ENCODE results near the gene PRRC2B. TPM values are rescaled to one million over a fixed set of nuclear protein-coding genes. Genes with fewer than 3 reads are reported as not detected.

PRRC2B gene
- total RNA-seq, 1 donor from 2014 or later, result 190 TPM

GRCh38 chr9:131500939-131501541 lies 107.2 kb downstream of the PRRC2B start:
- TF ChIP-seq CTCF (IDR thresholded peaks at IDR 0.05), result no peak
- ATAC-seq (no peak), DNase-seq (no peak)
- intact Hi-C loops (cut with DNase I), result no loop called here
- Histone ChIP-seq H3K9me3 (no peaks in the 10 kb centered on the region), H3K4me3 (no peak overlapping the region), H3K4me1 (peaks cover 16% of the 10 kb centered on the region), H3K27ac (no peak overlapping the region), H3K36me3 (peaks cover 36% of the 10 kb centered on the region), H3K27me3 (no peaks in the 10 kb centered on the region)

GRCh38 chr9:131502781-131503625 lies 109.1 kb downstream of the PRRC2B start, which contains the start of gene POMT1:
Gene POMT1 (plus strand): TSS chr9:131502918. CDS start chr9:131504219, 1,301 bp downstream.
- intact Hi-C loops (cut with DNase I), result no loop called here
- no peaks in the 10 kb centered on the region for H3K9me3 ChIP-seq
- H3K36me3 ChIP-seq, result peaks cover 16% of the 10 kb centered on the region
- TF ChIP-seq CTCF (IDR thresholded peaks at IDR 0.05), result no peak
- ATAC-seq (peak; percentile 97), DNase-seq (peak; percentile 95)
- peaks cover 16% of the 10 kb centered on the region for H3K4me1 ChIP-seq
- H3K4me3 ChIP-seq, result peak within 1 kb of the TSS; percentile 87
- H3K27me3 ChIP-seq, result no peaks in the 10 kb centered on the region
- H3K27ac ChIP-seq, result peak within 1 kb of the TSS; percentile 67

GRCh38 chr9:131503626-131504465 lies 110.0 kb downstream of the PRRC2B start:
- ATAC-seq (no peak), DNase-seq (no peak)
- TF ChIP-seq CTCF (IDR thresholded peaks at IDR 0.05), result no peak
- peak overlapping the region; percentile 67 for H3K27ac ChIP-seq
- intact Hi-C loops (cut with DNase I), result no loop called here
- H3K4me3 ChIP-seq, result peak overlapping the region; percentile 87
- no peaks in the 10 kb centered on the region for H3K9me3 ChIP-seq
- H3K4me1 ChIP-seq, result peaks cover 16% of the 10 kb centered on the region
- no peaks in the 10 kb centered on the region for H3K27me3 ChIP-seq
- peaks cover 9% of the 10 kb centered on the region for H3K36me3 ChIP-seq

- peaks cover 8% of the 10 kb centered on the region for H3K36me3 ChIP-seq
- DNase-seq (no peak), ATAC-seq (no peak)
- no peak overlapping the region for H3K27ac ChIP-seq
- H3K27me3 ChIP-seq, result no peaks in the 10 kb centered on the region
- H3K9me3 ChIP-seq, result no peaks in the 10 kb centered on the region
- no peak for TF ChIP-seq CTCF (IDR thresholded peaks at IDR 0.05)
- intact Hi-C loops (cut with DNase I), result no loop called here
- no peak overlapping the region for H3K4me3 ChIP-seq
- H3K4me1 ChIP-seq, result peaks cover 16% of the 10 kb centered on the region
These were observed 111.1 kb downstream of the PRRC2B start for GRCh38 chr9:131505012-131505411.

GRCh38 chr9:131511416-131511815 lies 117.5 kb downstream of the PRRC2B start:
- Histone ChIP-seq H3K27me3 (no peaks in the 10 kb centered on the region), H3K9me3 (no peaks in the 10 kb centered on the region), H3K4me1 (no peaks in the 10 kb centered on the region), H3K4me3 (no peak overlapping the region), H3K27ac (no peak overlapping the region), H3K36me3 (peaks cover 60% of the 10 kb centered on the region)
- no peak for ATAC-seq
- intact Hi-C loops (cut with DNase I), result no loop called here
- no peak for DNase-seq
- no peak for TF ChIP-seq CTCF (IDR thresholded peaks at IDR 0.05)

All from upper lobe of right lung (tissue), 1 donor.